ENCODE results near the gene ANKRD29. TPM values are rescaled to one million over a fixed set of nuclear protein-coding genes. Genes with fewer than 3 reads are reported as not detected.

ANKRD29 gene
- total RNA-seq, 4 donors from 2014 or later: 0.99 to 4.4 (median 1.8) TPM

DNA sequence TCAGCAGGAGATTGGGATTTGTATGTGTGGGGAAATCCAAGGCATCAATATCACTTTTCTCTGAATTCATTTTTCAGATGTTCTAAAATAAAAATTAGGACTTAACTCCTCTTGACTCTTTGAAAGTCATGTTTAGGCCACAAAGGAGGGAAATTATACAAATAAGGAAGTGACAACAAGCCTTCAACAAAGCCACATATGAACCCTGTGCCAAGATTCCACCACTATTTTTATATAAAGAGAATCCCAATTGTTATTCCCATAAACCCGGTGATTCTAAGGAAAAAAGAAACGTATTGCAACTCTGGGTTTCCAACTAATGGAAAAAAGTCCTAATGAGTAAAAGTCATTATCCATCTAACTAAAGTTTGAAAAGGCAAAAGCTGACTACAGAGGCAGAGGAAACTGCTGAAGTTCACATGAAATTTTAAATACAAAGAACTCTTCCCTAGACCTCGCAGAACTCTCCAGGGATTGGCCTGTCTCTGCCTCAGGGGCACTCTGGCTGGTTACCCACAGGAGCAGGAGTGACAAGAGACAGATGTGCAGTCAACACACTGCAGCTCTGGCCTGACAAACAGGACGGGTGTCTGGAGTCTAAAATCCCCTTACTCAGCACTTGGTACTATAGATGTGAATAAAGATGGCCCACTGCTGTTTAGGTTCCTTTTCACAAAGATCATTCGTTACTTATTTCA is 88.0 kb downstream of the ANKRD29 start:
- intact Hi-C loops (cut with DNase I; ENCODE audit: low total_unique reads): no loop called here
- no peak for DNase-seq (ENCODE audit: low spot score in 2 of 2)
- no peak overlapping the region for H3K4me3 ChIP-seq (ENCODE audit: low read depth, poor library complexity, severe bottlenecking)
- TF ChIP-seq POLR2A (IDR thresholded peaks at IDR 0.05): no peak
- TF ChIP-seq, protein P1, sequence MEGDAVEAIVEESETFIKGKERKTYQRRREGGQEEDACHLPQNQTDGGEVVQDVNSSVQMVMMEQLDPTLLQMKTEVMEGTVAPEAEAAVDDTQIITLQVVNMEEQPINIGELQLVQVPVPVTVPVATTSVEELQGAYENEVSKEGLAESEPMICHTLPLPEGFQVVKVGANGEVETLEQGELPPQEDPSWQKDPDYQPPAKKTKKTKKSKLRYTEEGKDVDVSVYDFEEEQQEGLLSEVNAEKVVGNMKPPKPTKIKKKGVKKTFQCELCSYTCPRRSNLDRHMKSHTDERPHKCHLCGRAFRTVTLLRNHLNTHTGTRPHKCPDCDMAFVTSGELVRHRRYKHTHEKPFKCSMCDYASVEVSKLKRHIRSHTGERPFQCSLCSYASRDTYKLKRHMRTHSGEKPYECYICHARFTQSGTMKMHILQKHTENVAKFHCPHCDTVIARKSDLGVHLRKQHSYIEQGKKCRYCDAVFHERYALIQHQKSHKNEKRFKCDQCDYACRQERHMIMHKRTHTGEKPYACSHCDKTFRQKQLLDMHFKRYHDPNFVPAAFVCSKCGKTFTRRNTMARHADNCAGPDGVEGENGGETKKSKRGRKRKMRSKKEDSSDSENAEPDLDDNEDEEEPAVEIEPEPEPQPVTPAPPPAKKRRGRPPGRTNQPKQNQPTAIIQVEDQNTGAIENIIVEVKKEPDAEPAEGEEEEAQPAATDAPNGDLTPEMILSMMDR (IDR thresholded peaks at IDR 0.05): no peak
- 63 to 67% methylated on average over 5 of the region's 5 CpGs for WGBS, 2 donors

DNA sequence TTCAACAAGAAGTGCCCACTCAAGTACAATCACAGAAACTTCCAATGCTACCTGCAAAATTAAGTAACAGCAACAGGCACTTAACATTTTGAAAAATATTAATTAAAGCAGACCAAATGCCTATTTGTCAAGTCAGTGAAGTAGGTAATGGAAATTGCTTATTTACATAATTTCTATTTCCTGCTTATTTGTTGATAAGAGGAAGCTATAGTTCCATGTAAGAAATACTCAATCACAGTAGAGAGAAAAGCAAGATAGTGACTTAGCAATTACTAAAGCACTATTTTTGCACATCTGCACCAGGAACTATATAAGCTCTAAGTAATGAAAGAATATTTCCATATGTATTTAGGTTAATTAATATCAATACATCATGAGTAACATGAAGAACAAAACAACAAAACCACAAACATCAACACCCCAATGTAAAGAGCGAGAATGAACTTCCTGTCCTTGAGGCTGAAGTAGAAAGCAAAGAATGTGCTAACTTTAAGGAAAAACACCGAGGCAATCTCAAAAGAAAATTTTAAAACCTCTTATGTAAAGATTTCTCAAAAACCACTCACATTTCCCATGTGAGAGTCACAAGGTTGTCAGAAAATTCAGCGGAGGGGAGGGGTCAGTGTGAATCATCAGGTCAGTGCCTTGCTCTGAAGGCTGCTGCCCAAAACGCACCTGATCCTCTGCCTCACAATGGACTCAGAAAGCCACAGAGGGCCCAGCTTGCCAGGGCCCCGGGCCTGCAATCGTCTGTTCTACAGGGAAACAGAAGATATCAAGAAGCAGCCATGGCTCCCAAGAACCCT is 88.9 kb downstream of the ANKRD29 start:
- peak in 1 of 2 donors; percentile 82 for DNase-seq (ENCODE audit: low spot score in 2 of 2)
- no peak overlapping the region for H3K4me3 ChIP-seq (ENCODE audit: low read depth, poor library complexity, severe bottlenecking)
- WGBS, 2 donors: 59 to 61% methylated on average over 6 of the region's 6 CpGs
- TF ChIP-seq, protein P1 (IDR thresholded peaks at IDR 0.05): no peak
- TF ChIP-seq POLR2A (IDR thresholded peaks at IDR 0.05): no peak
- intact Hi-C loops (cut with DNase I; ENCODE audit: low total_unique reads): no loop called here

DNA sequence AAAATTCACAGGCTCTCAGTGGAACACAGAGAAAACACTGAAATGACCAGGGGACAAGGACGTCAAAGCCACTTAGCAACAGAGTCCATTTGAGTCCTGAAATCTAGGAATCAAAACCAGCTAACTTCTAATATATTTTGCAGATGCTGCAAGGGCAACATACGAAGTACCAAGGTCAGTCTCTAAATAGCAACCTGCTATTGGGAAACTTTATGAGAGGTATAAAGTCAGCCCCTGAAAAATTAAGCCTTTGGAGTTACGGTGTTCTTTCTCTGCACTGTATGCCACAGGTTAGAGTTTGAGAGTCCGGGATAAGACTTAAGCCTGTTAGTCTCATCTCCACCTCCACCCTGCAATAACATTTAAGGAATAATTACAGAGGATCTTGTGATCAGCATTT is 89.7 kb downstream of the ANKRD29 start:
- intact Hi-C loops (cut with DNase I; ENCODE audit: low total_unique reads): no loop called here
- no peak overlapping the region for H3K4me3 ChIP-seq (ENCODE audit: low read depth, poor library complexity, severe bottlenecking)
- TF ChIP-seq, protein P1 (IDR thresholded peaks at IDR 0.05): no peak
- no peak for TF ChIP-seq POLR2A (IDR thresholded peaks at IDR 0.05)
- WGBS, 2 donors: 94% methylated on average over 4 of the region's 4 CpGs
- DNase-seq (ENCODE audit: low spot score in 2 of 2): no peak

DNA sequence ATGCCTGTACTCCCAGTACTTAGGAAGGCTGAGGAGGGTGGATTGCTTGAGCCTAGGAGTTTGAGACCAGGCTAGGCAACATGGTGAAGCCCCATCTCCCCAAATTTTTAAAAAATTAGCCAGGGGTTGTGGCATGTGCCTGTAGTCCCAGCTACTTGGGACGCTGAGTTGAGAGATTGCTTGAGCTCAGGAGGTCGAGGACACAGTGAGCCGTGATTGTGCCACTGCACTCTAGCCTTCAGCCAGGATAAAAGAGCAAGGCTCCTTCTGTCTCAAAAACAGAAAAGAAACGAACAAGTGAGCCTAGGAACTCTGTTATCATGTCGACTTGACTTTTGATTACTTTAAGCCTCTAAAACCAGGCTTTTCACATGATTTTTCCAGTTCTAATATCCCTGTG is 90.1 kb downstream of the ANKRD29 start:
- intact Hi-C loops (cut with DNase I; ENCODE audit: low total_unique reads): no loop called here
- TF ChIP-seq, protein P1 (IDR thresholded peaks at IDR 0.05): no peak
- TF ChIP-seq POLR2A (IDR thresholded peaks at IDR 0.05): no peak
- 88 to 92% methylated on average over 5 of the region's 5 CpGs for WGBS, 2 donors
- DNase-seq (ENCODE audit: low spot score in 2 of 2): peak in 1 of 2 donors; percentile 18
- no peak overlapping the region for H3K4me3 ChIP-seq (ENCODE audit: low read depth, poor library complexity, severe bottlenecking)

DNA sequence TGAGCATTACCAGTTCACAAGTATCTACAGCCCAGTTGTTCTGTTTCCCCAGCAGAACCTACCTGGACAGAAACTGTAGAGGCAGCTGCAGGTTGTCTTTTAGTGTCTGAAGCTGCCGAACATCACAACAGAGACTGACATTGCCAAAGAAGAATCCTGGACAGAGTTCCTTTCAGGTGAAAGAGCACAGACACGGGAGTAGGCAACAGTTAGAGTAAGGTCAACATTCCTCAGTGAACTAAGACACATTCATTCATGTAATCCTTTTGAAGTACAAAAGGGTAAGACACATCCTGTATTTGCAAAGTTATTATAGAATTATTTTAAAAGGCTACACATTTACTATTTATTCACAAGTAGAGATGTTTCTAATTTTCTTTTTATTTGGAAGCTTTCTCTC is 90.7 kb downstream of the ANKRD29 start:
- TF ChIP-seq POLR2A (IDR thresholded peaks at IDR 0.05): no peak
- TF ChIP-seq, protein P1 (IDR thresholded peaks at IDR 0.05): no peak
- intact Hi-C loops (cut with DNase I; ENCODE audit: low total_unique reads): no loop called here
- 77 to 87% methylated on average over 2 of the region's 2 CpGs for WGBS, 2 donors
- no peak overlapping the region for H3K4me3 ChIP-seq (ENCODE audit: low read depth, poor library complexity, severe bottlenecking)
- peak in 1 of 2 donors; percentile 1 for DNase-seq (ENCODE audit: low spot score in 2 of 2)
